ENCODE results near the gene ROS1. TPM values are rescaled to one million over a fixed set of nuclear protein-coding genes. Genes with fewer than 3 reads are reported as not detected.

ROS1 gene
- total RNA-seq, 1 donor from 2014 or later, result not detected

Small RNA genes lying within 50 kb of the gene (small RNA-seq; reads per million reads assigned to genes)
- not detected for gene RN7SKP18
- gene RNU6-253P, result not detected

Other genes starting within 250 kb of the ROS1 start
- not detected for gene VGLL2, start 160.4 kb downstream of the ROS1 start, total RNA-seq
- gene DCBLD1, start 56.7 kb upstream of the ROS1 start, total RNA-seq, result 3.7 TPM
- 66.9 TPM for gene GOPC, start 176.6 kb upstream of the ROS1 start, total RNA-seq
- 34.6 TPM for gene NUS1, start 249.5 kb upstream of the ROS1 start, total RNA-seq